ENCODE data around the gene RIC3.

Gene RIC3

GRCh38 chr11:8068605-8069221 is 100.1 kb downstream of the RIC3 start:
- H3K9me3 Mint-ChIP-seq, result no peaks in the 10 kb centered on the region
- no peak overlapping the region for H3K27ac Mint-ChIP-seq
- intact Hi-C loops (cut with micrococcal nuclease), result no loop called here
- H3K27me3 Mint-ChIP-seq, result peaks cover 19% of the 10 kb centered on the region
- no peaks in the 10 kb centered on the region for H3K36me3 Mint-ChIP-seq (ENCODE audit: low read depth)
- no peaks in the 10 kb centered on the region for H3K4me1 Mint-ChIP-seq (ENCODE audit: low read depth)
- no peak overlapping the region for H3K4me3 Mint-ChIP-seq

GRCh38 chr11:8067929-8068575 is 100.8 kb downstream of the RIC3 start:
- intact Hi-C loops (cut with micrococcal nuclease), result no loop called here
- Mint-ChIP-seq H3K4me3 (no peak overlapping the region), H3K27ac (no peak overlapping the region), H3K27me3 (peaks cover 17% of the 10 kb centered on the region), H3K9me3 (no peaks in the 10 kb centered on the region), H3K36me3 (ENCODE audit: low read depth) (no peaks in the 10 kb centered on the region), H3K4me1 (ENCODE audit: low read depth) (no peaks in the 10 kb centered on the region)

- Mint-ChIP-seq H3K9me3 (no peaks in the 10 kb centered on the region), H3K4me3 (no peak overlapping the region), H3K27ac (no peak overlapping the region), H3K36me3 (ENCODE audit: low read depth) (no peaks in the 10 kb centered on the region), H3K4me1 (ENCODE audit: low read depth) (no peaks in the 10 kb centered on the region), H3K27me3 (peaks cover 17% of the 10 kb centered on the region)
- intact Hi-C loops (cut with micrococcal nuclease), result no loop called here
Measured at GRCh38 chr11:8067567-8067928, 101.3 kb downstream of the RIC3 start.

GRCh38 chr11:8066911-8067455 is 101.8 kb downstream of the RIC3 start:
- Mint-ChIP-seq H3K27ac (no peak overlapping the region), H3K9me3 (no peaks in the 10 kb centered on the region)
- intact Hi-C loops (cut with micrococcal nuclease), result no loop called here

GRCh38 chr11:8066036-8066910 is 102.6 kb downstream of the RIC3 start:
- H3K36me3 Mint-ChIP-seq (ENCODE audit: low read depth), result no peaks in the 10 kb centered on the region
- no peak overlapping the region for H3K27ac Mint-ChIP-seq
- no peaks in the 10 kb centered on the region for H3K9me3 Mint-ChIP-seq
- H3K4me1 Mint-ChIP-seq (ENCODE audit: low read depth), result no peaks in the 10 kb centered on the region
- intact Hi-C loops (cut with micrococcal nuclease), result no loop called here
- no peak overlapping the region for H3K4me3 Mint-ChIP-seq
- H3K27me3 Mint-ChIP-seq, result peaks cover 14% of the 10 kb centered on the region

More at GRCh38 chr11:8066911-8067455, 101.8 kb downstream of the RIC3 start:
- H3K27me3 Mint-ChIP-seq, result peaks cover 16% of the 10 kb centered on the region
- no peak overlapping the region for H3K4me3 Mint-ChIP-seq
- no peaks in the 10 kb centered on the region for H3K36me3 Mint-ChIP-seq (ENCODE audit: low read depth)
- no peaks in the 10 kb centered on the region for H3K4me1 Mint-ChIP-seq (ENCODE audit: low read depth)

GRCh38 chr11:8065031-8065430 is 103.8 kb downstream of the RIC3 start:
- Mint-ChIP-seq H3K4me1 (ENCODE audit: low read depth) (no peaks in the 10 kb centered on the region), H3K4me3 (no peak overlapping the region), H3K27ac (no peak overlapping the region), H3K27me3 (peaks cover 13% of the 10 kb centered on the region), H3K9me3 (no peaks in the 10 kb centered on the region), H3K36me3 (ENCODE audit: low read depth) (no peaks in the 10 kb centered on the region)
- intact Hi-C loops (cut with micrococcal nuclease), result no loop called here

GRCh38 chr11:8063324-8063723 is 105.5 kb downstream of the RIC3 start:
- H3K4me1 Mint-ChIP-seq (ENCODE audit: low read depth), result no peaks in the 10 kb centered on the region
- intact Hi-C loops (cut with micrococcal nuclease), result no loop called here
- peaks cover 9% of the 10 kb centered on the region for H3K27me3 Mint-ChIP-seq
- H3K9me3 Mint-ChIP-seq, result no peaks in the 10 kb centered on the region
- no peak overlapping the region for H3K4me3 Mint-ChIP-seq
- H3K36me3 Mint-ChIP-seq (ENCODE audit: low read depth), result no peaks in the 10 kb centered on the region
- H3K27ac Mint-ChIP-seq, result no peak overlapping the region

GRCh38 chr11:8062781-8063257 is 106.0 kb downstream of the RIC3 start:
- Mint-ChIP-seq H3K4me3 (no peak overlapping the region), H3K27me3 (peaks cover 8% of the 10 kb centered on the region), H3K36me3 (ENCODE audit: low read depth) (no peaks in the 10 kb centered on the region), H3K4me1 (ENCODE audit: low read depth) (no peaks in the 10 kb centered on the region), H3K27ac (no peak overlapping the region), H3K9me3 (no peaks in the 10 kb centered on the region)
- intact Hi-C loops (cut with micrococcal nuclease), result no loop called here

GRCh38 chr11:8061555-8062428 is 107.0 kb downstream of the RIC3 start:
- H3K4me3 Mint-ChIP-seq, result no peak overlapping the region
- H3K27me3 Mint-ChIP-seq, result peaks cover 2% of the 10 kb centered on the region
- H3K27ac Mint-ChIP-seq, result no peak overlapping the region
- intact Hi-C loops (cut with micrococcal nuclease), result no loop called here
- H3K9me3 Mint-ChIP-seq, result no peaks in the 10 kb centered on the region
- no peaks in the 10 kb centered on the region for H3K36me3 Mint-ChIP-seq (ENCODE audit: low read depth)
- no peaks in the 10 kb centered on the region for H3K4me1 Mint-ChIP-seq (ENCODE audit: low read depth)

- no peaks in the 10 kb centered on the region for H3K9me3 Mint-ChIP-seq
- no peaks in the 10 kb centered on the region for H3K4me1 Mint-ChIP-seq (ENCODE audit: low read depth)
- no peak overlapping the region for H3K4me3 Mint-ChIP-seq
- H3K27me3 Mint-ChIP-seq, result no peaks in the 10 kb centered on the region
- H3K27ac Mint-ChIP-seq, result no peak overlapping the region
- intact Hi-C loops (cut with micrococcal nuclease), result no loop called here
- H3K36me3 Mint-ChIP-seq (ENCODE audit: low read depth), result no peaks in the 10 kb centered on the region
Measured at GRCh38 chr11:8060801-8061554, 107.8 kb downstream of the RIC3 start.

- Mint-ChIP-seq H3K36me3 (ENCODE audit: low read depth) (no peaks in the 10 kb centered on the region), H3K27ac (no peak overlapping the region), H3K4me1 (ENCODE audit: low read depth) (no peaks in the 10 kb centered on the region), H3K4me3 (no peak overlapping the region), H3K9me3 (no peaks in the 10 kb centered on the region), H3K27me3 (no peaks in the 10 kb centered on the region)
- intact Hi-C loops (cut with micrococcal nuclease), result no loop called here
Measured at GRCh38 chr11:8060146-8060719, 108.6 kb downstream of the RIC3 start.

- Mint-ChIP-seq H3K4me1 (ENCODE audit: low read depth) (no peaks in the 10 kb centered on the region), H3K36me3 (ENCODE audit: low read depth) (no peaks in the 10 kb centered on the region), H3K9me3 (no peaks in the 10 kb centered on the region), H3K4me3 (no peak overlapping the region), H3K27ac (no peak overlapping the region), H3K27me3 (no peaks in the 10 kb centered on the region)
- intact Hi-C loops (cut with micrococcal nuclease), result no loop called here
Measured at GRCh38 chr11:8059571-8060011, 109.2 kb downstream of the RIC3 start.
